ENCODE data around the gene LSS. TPM values are rescaled to one million over a fixed set of nuclear protein-coding genes. Genes with fewer than 3 reads are reported as not detected.

LSS gene
- total and polyA plus RNA-seq, 4 donors = 27.6 to 194 (median 89.3) TPM

- Histone ChIP-seq H3K27ac (ENCODE audit: low read depth in 1 of 2, low read length in 2 of 2) (no peak overlapping the region), H3K9ac (ENCODE audit: low read depth in 1 of 2, low read length in 2 of 2) (no peak overlapping the region), H3K4me1 (ENCODE audit: control insufficient read depth in 4 of 4, insufficient read depth in 4 of 4, low read length in 3 of 4) (no peaks in the 10 kb centered on the region), H3K36me3 (ENCODE audit: control insufficient read depth in 4 of 4, insufficient read depth in 3 of 4, low read depth in 1 of 4, low read length in 3 of 4) (peaks cover 21 to 68% (median 46%) of the 10 kb centered on the region in 4 donors), H3K4me3 (ENCODE audit: low read depth in 1 of 3, low read length in 3 of 3) (no peak overlapping the region), H3K9me3 (ENCODE audit: control insufficient read depth in 4 of 4, low read length in 3 of 4) (no peaks in the 10 kb centered on the region), H3K27me3 (ENCODE audit: control insufficient read depth in 4 of 4, insufficient read depth in 4 of 4, low read length in 3 of 4) (no peaks in the 10 kb centered on the region)
- TF ChIP-seq, protein P1, sequence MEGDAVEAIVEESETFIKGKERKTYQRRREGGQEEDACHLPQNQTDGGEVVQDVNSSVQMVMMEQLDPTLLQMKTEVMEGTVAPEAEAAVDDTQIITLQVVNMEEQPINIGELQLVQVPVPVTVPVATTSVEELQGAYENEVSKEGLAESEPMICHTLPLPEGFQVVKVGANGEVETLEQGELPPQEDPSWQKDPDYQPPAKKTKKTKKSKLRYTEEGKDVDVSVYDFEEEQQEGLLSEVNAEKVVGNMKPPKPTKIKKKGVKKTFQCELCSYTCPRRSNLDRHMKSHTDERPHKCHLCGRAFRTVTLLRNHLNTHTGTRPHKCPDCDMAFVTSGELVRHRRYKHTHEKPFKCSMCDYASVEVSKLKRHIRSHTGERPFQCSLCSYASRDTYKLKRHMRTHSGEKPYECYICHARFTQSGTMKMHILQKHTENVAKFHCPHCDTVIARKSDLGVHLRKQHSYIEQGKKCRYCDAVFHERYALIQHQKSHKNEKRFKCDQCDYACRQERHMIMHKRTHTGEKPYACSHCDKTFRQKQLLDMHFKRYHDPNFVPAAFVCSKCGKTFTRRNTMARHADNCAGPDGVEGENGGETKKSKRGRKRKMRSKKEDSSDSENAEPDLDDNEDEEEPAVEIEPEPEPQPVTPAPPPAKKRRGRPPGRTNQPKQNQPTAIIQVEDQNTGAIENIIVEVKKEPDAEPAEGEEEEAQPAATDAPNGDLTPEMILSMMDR (IDR thresholded peaks at IDR 0.05; ENCODE audit: low read depth, low read length, missing input control) = no peak
- TF ChIP-seq, protein P2, sequence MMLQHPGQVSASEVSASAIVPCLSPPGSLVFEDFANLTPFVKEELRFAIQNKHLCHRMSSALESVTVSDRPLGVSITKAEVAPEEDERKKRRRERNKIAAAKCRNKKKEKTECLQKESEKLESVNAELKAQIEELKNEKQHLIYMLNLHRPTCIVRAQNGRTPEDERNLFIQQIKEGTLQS (IDR thresholded peaks at IDR 0.05) = no peak
- TF ChIP-seq NR2F2 (IDR thresholded peaks at IDR 0.05) = no peak
- no peak for TF ChIP-seq ZBTB33 (IDR thresholded peaks at IDR 0.05)
- DNase-seq (ENCODE audit: low spot score) = no peak
- WGBS = 95% methylated on average over 22 of the region's 22 CpGs
These were observed 35.6 kb upstream of the LSS start for GRCh38 chr21:46264046-46264689.

DNA sequence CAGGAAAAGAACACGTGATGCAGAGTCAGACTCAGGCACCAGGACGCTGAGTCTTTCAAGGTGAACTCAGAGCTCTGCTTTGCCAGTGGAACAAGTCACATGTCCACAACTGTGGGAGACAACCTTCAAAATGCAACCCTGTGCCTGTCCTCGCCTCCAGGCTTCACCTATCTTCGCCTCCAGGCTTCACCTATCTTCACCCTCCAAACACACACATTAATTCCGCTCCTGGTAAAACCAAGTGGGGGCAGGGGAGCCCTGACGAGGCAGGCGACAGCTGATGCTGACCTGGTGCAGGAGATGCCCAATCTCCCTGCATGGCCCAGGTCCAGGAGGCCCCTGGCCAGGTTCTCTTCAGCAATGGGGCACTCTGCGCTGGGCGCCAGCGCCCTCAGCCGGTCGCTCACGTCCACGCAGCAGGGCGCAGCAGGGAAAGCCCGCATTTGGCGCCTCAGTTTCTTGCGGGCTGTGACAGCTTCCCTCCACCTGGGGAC is 28.0 kb upstream of the LSS start:
- no peak overlapping the region for H3K27ac ChIP-seq (ENCODE audit: low read depth in 1 of 2, low read length in 2 of 2)
- peaks cover 19 to 78% (median 60%) of the 10 kb centered on the region in 4 donors for H3K36me3 ChIP-seq (ENCODE audit: control insufficient read depth in 4 of 4, insufficient read depth in 3 of 4, low read depth in 1 of 4, low read length in 3 of 4)
- TF ChIP-seq EGR1 (IDR thresholded peaks at IDR 0.05; ENCODE audit: low read depth in 2 of 2) = no peak
- TF ChIP-seq HNF4A (conservative IDR thresholded peaks at IDR 0.05) = no peak
- no peak for TF ChIP-seq HNF4G (IDR thresholded peaks at IDR 0.05)
- no peak for TF ChIP-seq SP1 (IDR thresholded peaks at IDR 0.05)
- TF ChIP-seq, protein P1 (IDR thresholded peaks at IDR 0.05; ENCODE audit: low read depth, low read length, missing input control) = no peak
- TF ChIP-seq MAX (IDR thresholded peaks at IDR 0.05) = no peak
- TF ChIP-seq NR2F2 (IDR thresholded peaks at IDR 0.05) = no peak
- no peak for TF ChIP-seq FOXA1 (IDR thresholded peaks at IDR 0.05)
- TF ChIP-seq RAD21 (IDR thresholded peaks at IDR 0.05) = no peak
- TF ChIP-seq JUND (IDR thresholded peaks at IDR 0.05) = no peak
- TF ChIP-seq YY1 (IDR thresholded peaks at IDR 0.05) = no peak
- no peak for TF ChIP-seq FOXA2 (IDR thresholded peaks at IDR 0.05)
- H3K27me3 ChIP-seq (ENCODE audit: control insufficient read depth in 4 of 4, insufficient read depth in 4 of 4, low read length in 3 of 4) = no peaks in the 10 kb centered on the region
- H3K9me3 ChIP-seq (ENCODE audit: control insufficient read depth in 4 of 4, low read length in 3 of 4) = no peaks in the 10 kb centered on the region
- no peak overlapping the region for H3K9ac ChIP-seq (ENCODE audit: low read depth in 1 of 2, low read length in 2 of 2)
- no peaks in the 10 kb centered on the region for H3K4me1 ChIP-seq (ENCODE audit: control insufficient read depth in 4 of 4, insufficient read depth in 4 of 4, low read length in 3 of 4)
- H3K4me3 ChIP-seq (ENCODE audit: low read depth in 1 of 3, low read length in 3 of 3) = no peak overlapping the region
- no peak for DNase-seq (ENCODE audit: low spot score)
- WGBS = 95% methylated on average over 18 of the region's 18 CpGs
